ENCODE results near the gene CERS5.
"Not testable (repeated sequence)": the region's sequence is repeated elsewhere in the genome, so short reads cannot be mapped to it uniquely, and the experiment has no call there.

The CERS5 gene

GRCh38 chr12:50084775-50085614 lies 82.2 kb downstream of the CERS5 start, which contains the start of gene SMARCD1:
Gene SMARCD1, plus strand, starts transcription at chr12:50085342. Its CDS starts 28 bp downstream, at chr12:50085370.
- H3K27ac ChIP-seq, result peak within 1 kb of the TSS; percentile 90
- H3K4me1 ChIP-seq, result peaks cover 38% of the 10 kb centered on the region
- peak within 1 kb of the TSS; percentile 77 for H3K4me3 ChIP-seq
- no peaks in the 10 kb centered on the region for H3K9me3 ChIP-seq
- TF ChIP-seq Cebpa-rat (IDR thresholded peaks at IDR 0.05), result no peak
- H4K20me1 ChIP-seq, result peaks cover 34% of the 10 kb centered on the region
- H3K4me2 ChIP-seq, result peak within 1 kb of the TSS; percentile 91
- H3K9ac ChIP-seq, result peak within 1 kb of the TSS; percentile 86
- H3K36me3 ChIP-seq, result peaks cover 36% of the 10 kb centered on the region
- H3K27me3 ChIP-seq, result no peaks in the 10 kb centered on the region

- H3K4me2 ChIP-seq, result peak overlapping the region; percentile 91
- H3K9ac ChIP-seq, result peak overlapping the region; percentile 86
- not testable (repeated sequence) for H3K27me3 ChIP-seq, H3K9me3 ChIP-seq
- peak overlapping the region; percentile 77 for H3K4me3 ChIP-seq
- H4K20me1 ChIP-seq, result peaks cover 34% of the 10 kb centered on the region
- H3K27ac ChIP-seq, result peak overlapping the region; percentile 90
- H3K4me1 ChIP-seq, result peaks cover 38% of the 10 kb centered on the region
- H3K36me3 ChIP-seq, result peaks cover 30% of the 10 kb centered on the region
Measured at GRCh38 chr12:50084409-50084774, 82.8 kb downstream of the CERS5 start.

GRCh38 chr12:50083301-50083700 lies 83.9 kb downstream of the CERS5 start:
- no peaks in the 10 kb centered on the region for H3K9me3 ChIP-seq
- peaks cover 25% of the 10 kb centered on the region for H4K20me1 ChIP-seq
- no peak overlapping the region for H3K4me3 ChIP-seq
- no peak overlapping the region for H3K27ac ChIP-seq
- H3K36me3 ChIP-seq, result peaks cover 19% of the 10 kb centered on the region
- no peak overlapping the region for H3K9ac ChIP-seq
- no peak overlapping the region for H3K4me2 ChIP-seq
- no peak for TF ChIP-seq Cebpa-rat (IDR thresholded peaks at IDR 0.05)
- H3K27me3 ChIP-seq, result no peaks in the 10 kb centered on the region
- H3K4me1 ChIP-seq, result peaks cover 33% of the 10 kb centered on the region

- H3K4me3 ChIP-seq, result no peak overlapping the region
- peaks cover 18% of the 10 kb centered on the region for H4K20me1 ChIP-seq
- H3K4me2 ChIP-seq, result no peak overlapping the region
- TF ChIP-seq Cebpa-rat (IDR thresholded peaks at IDR 0.05), result no peak
- no peaks in the 10 kb centered on the region for H3K27me3 ChIP-seq
- no peak overlapping the region for H3K9ac ChIP-seq
- H3K4me1 ChIP-seq, result peaks cover 31% of the 10 kb centered on the region
- H3K27ac ChIP-seq, result no peak overlapping the region
- no peaks in the 10 kb centered on the region for H3K9me3 ChIP-seq
- H3K36me3 ChIP-seq, result peaks cover 13% of the 10 kb centered on the region
Measured at GRCh38 chr12:50082644-50083043, 84.5 kb downstream of the CERS5 start.

GRCh38 chr12:50081096-50081808 lies 85.9 kb downstream of the CERS5 start:
- TF ChIP-seq Cebpa-rat (IDR thresholded peaks at IDR 0.05), result no peak
- Histone ChIP-seq H4K20me1 (peaks cover 6% of the 10 kb centered on the region; the same call in 1 of the 2 replicates), H3K9me3 (no peaks in the 10 kb centered on the region), H3K27me3 (no peaks in the 10 kb centered on the region), H3K36me3 (no peaks in the 10 kb centered on the region), H3K4me2 (no peak overlapping the region), H3K9ac (no peak overlapping the region), H3K27ac (no peak overlapping the region), H3K4me3 (no peak overlapping the region), H3K4me1 (peaks cover 37% of the 10 kb centered on the region)

GRCh38 chr12:50079771-50080170 lies 87.4 kb downstream of the CERS5 start:
- Histone ChIP-seq H3K27ac (no peak overlapping the region), H3K4me3 (no peak overlapping the region), H3K4me2 (no peak overlapping the region), H3K4me1 (peaks cover 33% of the 10 kb centered on the region), H4K20me1 (no peaks in the 10 kb centered on the region), H3K9me3 (no peaks in the 10 kb centered on the region), H3K36me3 (no peaks in the 10 kb centered on the region), H3K9ac (no peak overlapping the region), H3K27me3 (no peaks in the 10 kb centered on the region)
- no peak for TF ChIP-seq Cebpa-rat (IDR thresholded peaks at IDR 0.05)
